ENCODE data around the gene FNBP1. TPM values are rescaled to one million over a fixed set of nuclear protein-coding genes. Genes with fewer than 3 reads are reported as not detected.

The FNBP1 gene
- total and polyA plus RNA-seq, 2 experiments from 2014 or later: 26.6 to 28.8 TPM

GRCh38 chr9:129858167-129858962, 184.6 kb downstream of the FNBP1 start:
- Histone ChIP-seq H3K36me3 (ENCODE audit: insufficient read depth) (no peaks in the 10 kb centered on the region), H2AFZ (no peak overlapping the region), H3K27ac (ENCODE audit: low read depth) (no peak overlapping the region), H4K20me1 (replicated peaks; ENCODE audit: insufficient read depth) (no peaks in the 10 kb centered on the region), H3K79me2 (replicated peaks; ENCODE audit: insufficient read depth) (no peaks in the 10 kb centered on the region), H3K27me3 (ENCODE audit: insufficient read depth) (no peaks in the 10 kb centered on the region), H3K4me2 (no peak overlapping the region), H3F3A (replicated peaks; ENCODE audit: low read depth) (no peaks in the 10 kb centered on the region), H3K4me3 (no peak overlapping the region), H3K9me2 (ENCODE audit: insufficient read depth) (no peaks in the 10 kb centered on the region), H3K4me1 (ENCODE audit: insufficient read depth) (no peaks in the 10 kb centered on the region)
- H3K4me3 Mint-ChIP-seq: no peak overlapping the region
- H3K27me3 Mint-ChIP-seq (ENCODE audit: insufficient read depth, low read depth, poor library complexity): peaks cover 3% of the 10 kb centered on the region
- no peaks in the 10 kb centered on the region; the same call in 2 of the 3 replicates for H3K9me3 Mint-ChIP-seq
- TF ChIP-seq, protein P1, sequence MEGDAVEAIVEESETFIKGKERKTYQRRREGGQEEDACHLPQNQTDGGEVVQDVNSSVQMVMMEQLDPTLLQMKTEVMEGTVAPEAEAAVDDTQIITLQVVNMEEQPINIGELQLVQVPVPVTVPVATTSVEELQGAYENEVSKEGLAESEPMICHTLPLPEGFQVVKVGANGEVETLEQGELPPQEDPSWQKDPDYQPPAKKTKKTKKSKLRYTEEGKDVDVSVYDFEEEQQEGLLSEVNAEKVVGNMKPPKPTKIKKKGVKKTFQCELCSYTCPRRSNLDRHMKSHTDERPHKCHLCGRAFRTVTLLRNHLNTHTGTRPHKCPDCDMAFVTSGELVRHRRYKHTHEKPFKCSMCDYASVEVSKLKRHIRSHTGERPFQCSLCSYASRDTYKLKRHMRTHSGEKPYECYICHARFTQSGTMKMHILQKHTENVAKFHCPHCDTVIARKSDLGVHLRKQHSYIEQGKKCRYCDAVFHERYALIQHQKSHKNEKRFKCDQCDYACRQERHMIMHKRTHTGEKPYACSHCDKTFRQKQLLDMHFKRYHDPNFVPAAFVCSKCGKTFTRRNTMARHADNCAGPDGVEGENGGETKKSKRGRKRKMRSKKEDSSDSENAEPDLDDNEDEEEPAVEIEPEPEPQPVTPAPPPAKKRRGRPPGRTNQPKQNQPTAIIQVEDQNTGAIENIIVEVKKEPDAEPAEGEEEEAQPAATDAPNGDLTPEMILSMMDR (conservative IDR thresholded peaks at IDR 0.05; ENCODE audit: low read depth in 2 of 2): no peak
- TF ChIP-seq ZNF331 (CRISPR knock-in tag; IDR thresholded peaks at IDR 0.05; ENCODE audit: low read depth) (no peak), POLR2AphosphoS5 (IDR thresholded peaks at IDR 0.05; ENCODE audit: low read depth) (no peak), ZNF462 (CRISPR knock-in tag; IDR thresholded peaks at IDR 0.05) (no peak), EZH2 (IDR thresholded peaks at IDR 0.05; ENCODE audit: low read depth, unreplicated experiment) (no peak), STAT1 (IDR thresholded peaks at IDR 0.05; ENCODE audit: unreplicated experiment) (no peak), CREB1 (CRISPR knock-in tag; IDR thresholded peaks at IDR 0.05; ENCODE audit: low read depth) (no peak), EZH2phosphoT487 (IDR thresholded peaks at IDR 0.05; ENCODE audit: unreplicated experiment) (no peak), ZNF114 (CRISPR knock-in tag; IDR thresholded peaks at IDR 0.05) (no peak), NANOG (IDR thresholded peaks at IDR 0.05; ENCODE audit: borderline replicate concordance) (no peak), JUNB (IDR thresholded peaks at IDR 0.05; ENCODE audit: unreplicated experiment) (no peak)
- TF ChIP-seq, protein P2, sequence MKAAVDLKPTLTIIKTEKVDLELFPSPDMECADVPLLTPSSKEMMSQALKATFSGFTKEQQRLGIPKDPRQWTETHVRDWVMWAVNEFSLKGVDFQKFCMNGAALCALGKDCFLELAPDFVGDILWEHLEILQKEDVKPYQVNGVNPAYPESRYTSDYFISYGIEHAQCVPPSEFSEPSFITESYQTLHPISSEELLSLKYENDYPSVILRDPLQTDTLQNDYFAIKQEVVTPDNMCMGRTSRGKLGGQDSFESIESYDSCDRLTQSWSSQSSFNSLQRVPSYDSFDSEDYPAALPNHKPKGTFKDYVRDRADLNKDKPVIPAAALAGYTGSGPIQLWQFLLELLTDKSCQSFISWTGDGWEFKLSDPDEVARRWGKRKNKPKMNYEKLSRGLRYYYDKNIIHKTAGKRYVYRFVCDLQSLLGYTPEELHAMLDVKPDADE (IDR thresholded peaks at IDR 0.05): no peak
- TF ChIP-seq, protein P3, sequence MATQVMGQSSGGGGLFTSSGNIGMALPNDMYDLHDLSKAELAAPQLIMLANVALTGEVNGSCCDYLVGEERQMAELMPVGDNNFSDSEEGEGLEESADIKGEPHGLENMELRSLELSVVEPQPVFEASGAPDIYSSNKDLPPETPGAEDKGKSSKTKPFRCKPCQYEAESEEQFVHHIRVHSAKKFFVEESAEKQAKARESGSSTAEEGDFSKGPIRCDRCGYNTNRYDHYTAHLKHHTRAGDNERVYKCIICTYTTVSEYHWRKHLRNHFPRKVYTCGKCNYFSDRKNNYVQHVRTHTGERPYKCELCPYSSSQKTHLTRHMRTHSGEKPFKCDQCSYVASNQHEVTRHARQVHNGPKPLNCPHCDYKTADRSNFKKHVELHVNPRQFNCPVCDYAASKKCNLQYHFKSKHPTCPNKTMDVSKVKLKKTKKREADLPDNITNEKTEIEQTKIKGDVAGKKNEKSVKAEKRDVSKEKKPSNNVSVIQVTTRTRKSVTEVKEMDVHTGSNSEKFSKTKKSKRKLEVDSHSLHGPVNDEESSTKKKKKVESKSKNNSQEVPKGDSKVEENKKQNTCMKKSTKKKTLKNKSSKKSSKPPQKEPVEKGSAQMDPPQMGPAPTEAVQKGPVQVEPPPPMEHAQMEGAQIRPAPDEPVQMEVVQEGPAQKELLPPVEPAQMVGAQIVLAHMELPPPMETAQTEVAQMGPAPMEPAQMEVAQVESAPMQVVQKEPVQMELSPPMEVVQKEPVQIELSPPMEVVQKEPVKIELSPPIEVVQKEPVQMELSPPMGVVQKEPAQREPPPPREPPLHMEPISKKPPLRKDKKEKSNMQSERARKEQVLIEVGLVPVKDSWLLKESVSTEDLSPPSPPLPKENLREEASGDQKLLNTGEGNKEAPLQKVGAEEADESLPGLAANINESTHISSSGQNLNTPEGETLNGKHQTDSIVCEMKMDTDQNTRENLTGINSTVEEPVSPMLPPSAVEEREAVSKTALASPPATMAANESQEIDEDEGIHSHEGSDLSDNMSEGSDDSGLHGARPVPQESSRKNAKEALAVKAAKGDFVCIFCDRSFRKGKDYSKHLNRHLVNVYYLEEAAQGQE (IDR thresholded peaks at IDR 0.05; ENCODE audit: unreplicated experiment): no peak
- no peak for DNase-seq (ENCODE audit: low spot score)
- no peak for ATAC-seq
- no peak overlapping the region for H3K27ac Mint-ChIP-seq
- no peaks in the 10 kb centered on the region for H3K4me1 Mint-ChIP-seq
- H3K36me3 Mint-ChIP-seq (ENCODE audit: low read depth): peaks cover 19% of the 10 kb centered on the region
